ENCODE measurements around the gene TRIM39.

Gene TRIM39

GRCh38 chr6:30312266-30312665, 14.5 kb upstream of the TRIM39 start:
- H4K20me1 ChIP-seq (ENCODE audit: insufficient read depth): no peaks in the 10 kb centered on the region
- no peaks in the 10 kb centered on the region for H3K4me1 ChIP-seq (ENCODE audit: low read depth, poor library complexity, severe bottlenecking)
- no peak overlapping the region for H2AFZ ChIP-seq (ENCODE audit: low read depth)
- H3K4me3 ChIP-seq (IDR thresholded peaks at IDR 0.05; ENCODE audit: insufficient read depth, low read depth, low read length): no peak overlapping the region
- peaks cover 17% of the 10 kb centered on the region; the same call in 1 of the 2 replicates for H3K79me2 ChIP-seq (ENCODE audit: insufficient read depth, low read depth)
- no peaks in the 10 kb centered on the region for H3K27me3 ChIP-seq (ENCODE audit: insufficient read depth, low read depth)
- no peak overlapping the region for H3K27ac ChIP-seq
- H3K36me3 ChIP-seq (ENCODE audit: insufficient read depth): no peaks in the 10 kb centered on the region
- no peak for TF ChIP-seq CTCF (conservative IDR thresholded peaks at IDR 0.05; ENCODE audit: low read depth, low read length)
- H3K4me2 ChIP-seq: no peak overlapping the region
- H3K9ac ChIP-seq: no peak overlapping the region

GRCh38 chr6:30312676-30313321, 13.9 kb upstream of the TRIM39 start:
- H4K20me1 ChIP-seq (ENCODE audit: insufficient read depth): no peaks in the 10 kb centered on the region
- TF ChIP-seq CTCF (conservative IDR thresholded peaks at IDR 0.05; ENCODE audit: low read depth, low read length): no peak
- H3K36me3 ChIP-seq (ENCODE audit: insufficient read depth): no peaks in the 10 kb centered on the region
- H3K9ac ChIP-seq: no peak overlapping the region
- peaks cover 23% of the 10 kb centered on the region; the same call in 1 of the 2 replicates for H3K79me2 ChIP-seq (ENCODE audit: insufficient read depth, low read depth)
- H3K4me1 ChIP-seq (ENCODE audit: low read depth, poor library complexity, severe bottlenecking): no peaks in the 10 kb centered on the region
- H3K27me3 ChIP-seq (ENCODE audit: insufficient read depth, low read depth): no peaks in the 10 kb centered on the region
- H3K4me2 ChIP-seq: no peak overlapping the region
- H2AFZ ChIP-seq (ENCODE audit: low read depth): no peak overlapping the region
- H3K4me3 ChIP-seq (IDR thresholded peaks at IDR 0.05; ENCODE audit: insufficient read depth, low read depth, low read length): no peak overlapping the region
- H3K27ac ChIP-seq: no peak overlapping the region

GRCh38 chr6:30315156-30315555, 11.6 kb upstream of the TRIM39 start:
- Histone ChIP-seq H3K4me1 (ENCODE audit: low read depth, poor library complexity, severe bottlenecking) (no peaks in the 10 kb centered on the region), H2AFZ (ENCODE audit: low read depth) (no peak overlapping the region), H3K27ac (no peak overlapping the region), H3K79me2 (ENCODE audit: insufficient read depth, low read depth) (peaks cover 41% of the 10 kb centered on the region), H3K4me3 (IDR thresholded peaks at IDR 0.05; ENCODE audit: insufficient read depth, low read depth, low read length) (no peak overlapping the region), H3K27me3 (ENCODE audit: insufficient read depth, low read depth) (no peaks in the 10 kb centered on the region), H4K20me1 (ENCODE audit: insufficient read depth) (no peaks in the 10 kb centered on the region; the same call in 1 of the 2 replicates), H3K36me3 (ENCODE audit: insufficient read depth) (no peaks in the 10 kb centered on the region), H3K4me2 (no peak overlapping the region), H3K9ac (no peak overlapping the region)
- TF ChIP-seq CTCF (conservative IDR thresholded peaks at IDR 0.05; ENCODE audit: low read depth, low read length): no peak

GRCh38 chr6:30317913-30318589, 8.7 kb upstream of the TRIM39 start:
- Histone ChIP-seq H2AFZ (ENCODE audit: low read depth) (no peak overlapping the region), H3K4me1 (ENCODE audit: low read depth, poor library complexity, severe bottlenecking) (peaks cover 12% of the 10 kb centered on the region), H3K9ac (no peak overlapping the region), H3K4me2 (no peak overlapping the region), H3K27ac (no peak overlapping the region), H3K79me2 (ENCODE audit: insufficient read depth, low read depth) (peaks cover 70% of the 10 kb centered on the region), H3K27me3 (ENCODE audit: insufficient read depth, low read depth) (no peaks in the 10 kb centered on the region), H4K20me1 (ENCODE audit: insufficient read depth) (no peaks in the 10 kb centered on the region; the same call in 1 of the 2 replicates), H3K36me3 (ENCODE audit: insufficient read depth) (no peaks in the 10 kb centered on the region), H3K4me3 (IDR thresholded peaks at IDR 0.05; ENCODE audit: insufficient read depth, low read depth, low read length) (no peak overlapping the region)
- TF ChIP-seq CTCF (conservative IDR thresholded peaks at IDR 0.05; ENCODE audit: low read depth, low read length): no peak

All from KMS-11 (cell line).